OCI-LY3 (cell line): ENCODE results near the gene PNLDC1.

Experiments
- EZH2phosphoT487 ChIP-seq: fragments of 200-600 bp; shearing (Covaris generic); IDR thresholded peaks from 2 replicates; pipeline ENCODE4 v1.6.1; 2018; ENCODE audit warnings: antibody characterized with exemption, mixed run types, low read depth
- TF ChIP-seq, protein P1 (sequence below): fragments of 200-600, 300-600 bp; sonication (generic); IDR thresholded peaks from 2 replicates; pipeline ENCODE4 v1.5.1; 2014; ENCODE audit warnings: antibody characterized with exemption, low read length, low read depth

DNA sequence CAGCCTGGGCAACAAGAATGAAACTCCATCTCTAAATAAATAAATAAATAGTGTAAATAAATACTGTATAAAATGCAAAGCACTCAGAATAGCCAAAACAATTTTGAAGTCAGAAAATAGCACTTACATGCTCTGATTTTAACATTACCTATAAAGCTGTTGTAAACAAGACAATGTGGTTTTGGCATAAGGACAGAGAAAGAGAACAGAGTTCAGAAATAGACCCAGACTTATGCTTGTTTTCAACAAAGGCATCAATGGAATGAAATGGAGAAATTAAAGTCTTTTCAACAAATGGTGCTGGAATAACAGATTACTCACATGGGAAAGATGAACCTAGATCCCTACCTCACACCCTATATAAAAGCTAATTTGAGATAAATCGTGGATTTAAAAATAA lies 27.9 kb upstream of the PNLDC1 start:
- TF ChIP-seq, protein P1, sequence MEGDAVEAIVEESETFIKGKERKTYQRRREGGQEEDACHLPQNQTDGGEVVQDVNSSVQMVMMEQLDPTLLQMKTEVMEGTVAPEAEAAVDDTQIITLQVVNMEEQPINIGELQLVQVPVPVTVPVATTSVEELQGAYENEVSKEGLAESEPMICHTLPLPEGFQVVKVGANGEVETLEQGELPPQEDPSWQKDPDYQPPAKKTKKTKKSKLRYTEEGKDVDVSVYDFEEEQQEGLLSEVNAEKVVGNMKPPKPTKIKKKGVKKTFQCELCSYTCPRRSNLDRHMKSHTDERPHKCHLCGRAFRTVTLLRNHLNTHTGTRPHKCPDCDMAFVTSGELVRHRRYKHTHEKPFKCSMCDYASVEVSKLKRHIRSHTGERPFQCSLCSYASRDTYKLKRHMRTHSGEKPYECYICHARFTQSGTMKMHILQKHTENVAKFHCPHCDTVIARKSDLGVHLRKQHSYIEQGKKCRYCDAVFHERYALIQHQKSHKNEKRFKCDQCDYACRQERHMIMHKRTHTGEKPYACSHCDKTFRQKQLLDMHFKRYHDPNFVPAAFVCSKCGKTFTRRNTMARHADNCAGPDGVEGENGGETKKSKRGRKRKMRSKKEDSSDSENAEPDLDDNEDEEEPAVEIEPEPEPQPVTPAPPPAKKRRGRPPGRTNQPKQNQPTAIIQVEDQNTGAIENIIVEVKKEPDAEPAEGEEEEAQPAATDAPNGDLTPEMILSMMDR, result no peak
- no peak for TF ChIP-seq EZH2phosphoT487
